ENCODE measurements around the gene GALNT10.

The GALNT10 gene

DNA sequence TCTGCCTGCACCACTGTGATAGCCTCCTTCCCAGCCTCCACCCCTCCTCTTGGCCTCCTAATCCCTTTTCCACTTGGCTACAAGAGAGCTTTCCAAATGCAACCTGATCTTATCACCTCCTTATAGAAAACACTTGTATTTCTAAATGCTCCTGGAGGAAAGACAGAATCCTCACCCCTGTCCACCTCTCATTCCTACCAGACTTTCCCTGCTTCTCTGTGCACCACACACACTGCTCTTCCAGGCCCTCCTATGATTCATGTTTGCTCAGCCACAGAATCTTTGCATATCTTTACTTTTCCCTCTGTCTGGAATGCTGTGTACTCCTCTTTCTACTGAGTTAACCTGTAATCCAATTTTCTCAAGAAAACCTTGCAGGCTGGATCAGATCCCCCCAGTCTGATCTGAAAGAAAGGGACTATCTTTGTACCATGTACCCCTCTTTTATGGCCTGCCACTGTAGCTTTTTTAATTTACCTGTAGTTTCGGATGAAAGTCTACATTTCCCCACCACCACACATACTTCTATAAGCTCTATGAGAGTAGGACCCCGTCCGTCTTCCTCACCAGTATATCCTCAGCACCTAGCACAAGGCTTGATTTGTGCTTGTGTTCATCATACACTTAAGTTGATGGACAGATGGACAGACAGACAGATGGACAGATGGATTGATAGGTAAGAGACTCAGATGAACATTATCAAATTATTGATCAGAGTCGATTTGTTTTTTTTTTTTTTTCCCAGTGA, 95.3 kb downstream of the GALNT10 start:
- no peak overlapping the region for H3K27ac ChIP-seq (replicated peaks)
- no peak for TF ChIP-seq GABPA (IDR thresholded peaks at IDR 0.05; ENCODE audit: low read depth)
- no peak for TF ChIP-seq SPI1 (IDR thresholded peaks at IDR 0.05; ENCODE audit: borderline replicate concordance, low read depth)
- TF ChIP-seq, protein P1, sequence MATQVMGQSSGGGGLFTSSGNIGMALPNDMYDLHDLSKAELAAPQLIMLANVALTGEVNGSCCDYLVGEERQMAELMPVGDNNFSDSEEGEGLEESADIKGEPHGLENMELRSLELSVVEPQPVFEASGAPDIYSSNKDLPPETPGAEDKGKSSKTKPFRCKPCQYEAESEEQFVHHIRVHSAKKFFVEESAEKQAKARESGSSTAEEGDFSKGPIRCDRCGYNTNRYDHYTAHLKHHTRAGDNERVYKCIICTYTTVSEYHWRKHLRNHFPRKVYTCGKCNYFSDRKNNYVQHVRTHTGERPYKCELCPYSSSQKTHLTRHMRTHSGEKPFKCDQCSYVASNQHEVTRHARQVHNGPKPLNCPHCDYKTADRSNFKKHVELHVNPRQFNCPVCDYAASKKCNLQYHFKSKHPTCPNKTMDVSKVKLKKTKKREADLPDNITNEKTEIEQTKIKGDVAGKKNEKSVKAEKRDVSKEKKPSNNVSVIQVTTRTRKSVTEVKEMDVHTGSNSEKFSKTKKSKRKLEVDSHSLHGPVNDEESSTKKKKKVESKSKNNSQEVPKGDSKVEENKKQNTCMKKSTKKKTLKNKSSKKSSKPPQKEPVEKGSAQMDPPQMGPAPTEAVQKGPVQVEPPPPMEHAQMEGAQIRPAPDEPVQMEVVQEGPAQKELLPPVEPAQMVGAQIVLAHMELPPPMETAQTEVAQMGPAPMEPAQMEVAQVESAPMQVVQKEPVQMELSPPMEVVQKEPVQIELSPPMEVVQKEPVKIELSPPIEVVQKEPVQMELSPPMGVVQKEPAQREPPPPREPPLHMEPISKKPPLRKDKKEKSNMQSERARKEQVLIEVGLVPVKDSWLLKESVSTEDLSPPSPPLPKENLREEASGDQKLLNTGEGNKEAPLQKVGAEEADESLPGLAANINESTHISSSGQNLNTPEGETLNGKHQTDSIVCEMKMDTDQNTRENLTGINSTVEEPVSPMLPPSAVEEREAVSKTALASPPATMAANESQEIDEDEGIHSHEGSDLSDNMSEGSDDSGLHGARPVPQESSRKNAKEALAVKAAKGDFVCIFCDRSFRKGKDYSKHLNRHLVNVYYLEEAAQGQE (IDR thresholded peaks at IDR 0.05; ENCODE audit: insufficient replicate concordance, low read depth), result no peak
- TF ChIP-seq POLR2AphosphoS5 (IDR thresholded peaks at IDR 0.05; ENCODE audit: low read depth), result no peak
- TF ChIP-seq, protein P2, sequence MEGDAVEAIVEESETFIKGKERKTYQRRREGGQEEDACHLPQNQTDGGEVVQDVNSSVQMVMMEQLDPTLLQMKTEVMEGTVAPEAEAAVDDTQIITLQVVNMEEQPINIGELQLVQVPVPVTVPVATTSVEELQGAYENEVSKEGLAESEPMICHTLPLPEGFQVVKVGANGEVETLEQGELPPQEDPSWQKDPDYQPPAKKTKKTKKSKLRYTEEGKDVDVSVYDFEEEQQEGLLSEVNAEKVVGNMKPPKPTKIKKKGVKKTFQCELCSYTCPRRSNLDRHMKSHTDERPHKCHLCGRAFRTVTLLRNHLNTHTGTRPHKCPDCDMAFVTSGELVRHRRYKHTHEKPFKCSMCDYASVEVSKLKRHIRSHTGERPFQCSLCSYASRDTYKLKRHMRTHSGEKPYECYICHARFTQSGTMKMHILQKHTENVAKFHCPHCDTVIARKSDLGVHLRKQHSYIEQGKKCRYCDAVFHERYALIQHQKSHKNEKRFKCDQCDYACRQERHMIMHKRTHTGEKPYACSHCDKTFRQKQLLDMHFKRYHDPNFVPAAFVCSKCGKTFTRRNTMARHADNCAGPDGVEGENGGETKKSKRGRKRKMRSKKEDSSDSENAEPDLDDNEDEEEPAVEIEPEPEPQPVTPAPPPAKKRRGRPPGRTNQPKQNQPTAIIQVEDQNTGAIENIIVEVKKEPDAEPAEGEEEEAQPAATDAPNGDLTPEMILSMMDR (IDR thresholded peaks at IDR 0.05; ENCODE audit: insufficient read depth, low read length), result no peak
- no peak for DNase-seq (ENCODE audit: low read depth in 1 of 2, low spot score in 1 of 2)
- peaks cover 2% of the 10 kb centered on the region for H3K27me3 ChIP-seq (ENCODE audit: insufficient read depth, poor library complexity, severe bottlenecking)
- no peak overlapping the region for H3K4me3 ChIP-seq (replicated peaks; ENCODE audit: insufficient read depth, low read length)

DNA sequence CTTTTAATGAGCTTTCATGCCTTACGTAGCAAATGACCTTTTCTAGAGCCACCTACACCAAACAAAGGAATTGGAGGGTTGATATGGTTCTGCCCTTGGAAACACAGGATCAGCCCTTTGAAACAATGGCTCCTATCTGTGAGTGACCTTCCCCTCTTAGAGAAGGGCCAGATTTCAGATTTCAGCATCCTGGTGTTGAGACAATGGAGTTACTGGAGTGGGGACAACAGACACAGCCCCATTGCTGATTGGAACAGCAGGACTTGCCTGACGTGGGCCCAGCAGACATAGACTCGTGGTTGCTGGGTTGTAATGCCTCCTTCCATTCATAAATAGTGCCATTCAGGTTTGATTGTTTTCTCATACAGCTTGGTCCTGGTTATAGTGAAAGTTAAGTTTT, 96.0 kb downstream of the GALNT10 start:
- Histone ChIP-seq H3K27me3 (ENCODE audit: insufficient read depth, poor library complexity, severe bottlenecking) (peaks cover 2% of the 10 kb centered on the region), H3K4me3 (replicated peaks; ENCODE audit: insufficient read depth, low read length) (no peak overlapping the region), H3K27ac (replicated peaks) (no peak overlapping the region)
- no peak for DNase-seq (ENCODE audit: low read depth in 1 of 2, low spot score in 1 of 2)
- no peak for TF ChIP-seq SPI1 (IDR thresholded peaks at IDR 0.05; ENCODE audit: borderline replicate concordance, low read depth)
- TF ChIP-seq, protein P2 (IDR thresholded peaks at IDR 0.05; ENCODE audit: insufficient read depth, low read length), result no peak
- no peak for TF ChIP-seq POLR2AphosphoS5 (IDR thresholded peaks at IDR 0.05; ENCODE audit: low read depth)
- TF ChIP-seq, protein P1 (IDR thresholded peaks at IDR 0.05; ENCODE audit: insufficient replicate concordance, low read depth), result no peak
- TF ChIP-seq GABPA (IDR thresholded peaks at IDR 0.05; ENCODE audit: low read depth), result no peak

DNA sequence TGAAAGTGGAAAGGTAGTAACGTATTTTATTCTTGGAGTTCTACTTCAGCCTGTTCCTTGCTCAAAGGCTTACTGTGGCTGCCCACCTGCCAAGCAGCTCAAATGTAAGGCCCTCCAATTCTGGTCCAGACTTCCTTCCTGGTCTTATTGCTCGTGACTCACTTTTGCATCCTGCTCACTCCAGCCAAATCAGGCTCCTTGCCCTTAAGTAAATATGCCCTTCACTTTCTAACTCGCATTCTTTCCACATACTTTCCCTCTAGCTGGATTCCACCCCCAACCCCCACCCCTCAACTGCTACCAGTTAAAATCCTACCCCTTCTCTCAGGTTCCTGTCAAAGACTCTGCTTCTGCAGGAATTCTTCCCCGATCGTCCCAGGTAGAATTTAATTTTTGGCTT, 96.6 kb downstream of the GALNT10 start:
- no peak overlapping the region for H3K4me3 ChIP-seq (replicated peaks; ENCODE audit: insufficient read depth, low read length)
- TF ChIP-seq SPI1 (IDR thresholded peaks at IDR 0.05; ENCODE audit: borderline replicate concordance, low read depth) (no peak), GABPA (IDR thresholded peaks at IDR 0.05; ENCODE audit: low read depth) (no peak)
- H3K27me3 ChIP-seq (ENCODE audit: insufficient read depth, poor library complexity, severe bottlenecking), result peaks cover 2% of the 10 kb centered on the region
- H3K27ac ChIP-seq (replicated peaks), result no peak overlapping the region
- no peak for DNase-seq (ENCODE audit: low read depth in 1 of 2, low spot score in 1 of 2)

DNA sequence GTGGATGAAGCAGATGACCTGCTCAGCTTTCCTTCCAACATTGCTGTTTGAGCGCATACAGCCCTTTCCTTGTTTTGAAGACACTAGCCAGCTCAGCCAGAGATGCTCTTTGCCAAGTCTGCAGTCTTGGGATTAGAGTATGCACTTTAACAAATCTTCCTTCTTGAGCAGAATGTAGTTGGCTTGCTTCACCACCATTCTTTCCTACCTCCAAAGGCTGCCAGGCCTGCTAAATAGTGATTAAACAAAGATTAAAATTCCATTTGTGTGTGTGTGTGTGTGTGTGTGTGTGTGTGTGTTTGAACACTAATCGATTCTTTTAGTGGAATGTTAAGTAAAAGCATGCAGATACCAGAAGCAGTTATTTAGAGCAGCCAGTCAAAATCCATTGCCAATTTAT, 97.6 kb downstream of the GALNT10 start:
- TF ChIP-seq, protein P1 (IDR thresholded peaks at IDR 0.05; ENCODE audit: insufficient replicate concordance, low read depth), result no peak
- TF ChIP-seq, protein P2 (IDR thresholded peaks at IDR 0.05; ENCODE audit: insufficient read depth, low read length), result no peak
- TF ChIP-seq POLR2AphosphoS5 (IDR thresholded peaks at IDR 0.05; ENCODE audit: low read depth), result no peak
- TF ChIP-seq SPI1 (IDR thresholded peaks at IDR 0.05; ENCODE audit: borderline replicate concordance, low read depth), result no peak
- TF ChIP-seq GABPA (IDR thresholded peaks at IDR 0.05; ENCODE audit: low read depth), result no peak
- no peak overlapping the region for H3K27ac ChIP-seq (replicated peaks)
- peaks cover 2% of the 10 kb centered on the region for H3K27me3 ChIP-seq (ENCODE audit: insufficient read depth, poor library complexity, severe bottlenecking)
- no peak for DNase-seq (ENCODE audit: low read depth in 1 of 2, low spot score in 1 of 2)
- no peak overlapping the region for H3K4me3 ChIP-seq (replicated peaks; ENCODE audit: insufficient read depth, low read length)

All from HL-60 (cell line).